A673 (cell line): ENCODE data around the gene ESR2. TPM values are rescaled to one million over a fixed set of nuclear protein-coding genes. Genes with fewer than 3 reads are reported as not detected.

Source experiments
- BruUV-seq: library from RNA; stranded (reverse); fragments of 400-500 nt; replicated peaks from 2 replicates; lab custom pipeline; 2021; lab: Mats Ljungman, UMichigan
- CTCF ChIA-PET: fragments of 300-600 bp; sonication (Branson Sonifier 250); formaldehyde crosslinking; loops from one replicate; lab custom pipeline; 2022; ENCODE audit warnings: antibody characterized with exemption; lab: Charles Lee
- POLR2A ChIA-PET: fragments of 300-600 bp; sonication (Branson Sonifier 250); formaldehyde crosslinking; loops from one replicate; lab custom pipeline; 2022; ENCODE audit warnings: antibody characterized with exemption; ENCODE audit not compliant: low non-redundant PET; lab: Charles Lee
- DNase-seq: peaks from one replicate; pipeline ENCODE4 v3.0.0-alpha.2; 2015; ENCODE audit warnings: low spot score
- H3K27ac ChIP-seq: fragments of 200-600 bp; sonication (generic); 2 replicates; pipeline ENCODE4 v1.5.1; 2016; ENCODE audit warnings: mixed run types, low read depth, mild to moderate bottlenecking, mixed read lengths, antibody characterized with exemption, low read length; ENCODE audit not compliant: poor library complexity, severe bottlenecking
- H3K27me3 ChIP-seq: fragments of 200-600 bp; sonication (generic); replicated peaks from 2 replicates; pipeline ENCODE4 v1.6.1; 2017; ENCODE audit warnings: mixed run types, low read depth, mild to moderate bottlenecking, mixed read lengths, antibody characterized with exemption, low read length; ENCODE audit not compliant: insufficient read depth, poor library complexity
- H3K36me3 ChIP-seq: fragments of 200-600 bp; sonication (generic); 2 replicates; pipeline ENCODE4 v1.6.1; 2016; ENCODE audit warnings: mixed run types, mild to moderate bottlenecking, mixed read lengths, antibody characterized with exemption, low read length; ENCODE audit not compliant: insufficient read depth, poor library complexity, severe bottlenecking
- H3K4me1 ChIP-seq: fragments of 200-600 bp; sonication (generic); 2 replicates; pipeline ENCODE4 v1.6.1; 2017; ENCODE audit warnings: mixed run types, mild to moderate bottlenecking, mixed read lengths, antibody characterized with exemption, low read length; ENCODE audit not compliant: insufficient read depth, poor library complexity, severe bottlenecking
- H3K4me3 ChIP-seq: fragments of 200-600 bp; sonication (generic); 2 replicates; pipeline ENCODE4 v1.5.1; 2016; ENCODE audit warnings: low read depth, mixed run types, mild to moderate bottlenecking, mixed read lengths, low read length; ENCODE audit not compliant: poor library complexity, severe bottlenecking
- H3K9me3 ChIP-seq: fragments of 200-600 bp; sonication (generic); 2 replicates; pipeline ENCODE4 v1.6.1; 2016; ENCODE audit warnings: mixed run types, low read depth, mild to moderate bottlenecking, mixed read lengths, antibody characterized with exemption, low read length; ENCODE audit not compliant: poor library complexity, severe bottlenecking
- CTCF ChIP-seq: fragments of 300-800, 200-600 bp; sonication (generic); conservative IDR thresholded peaks from 2 replicates; pipeline ENCODE4 v1.5.1; 2017; ENCODE audit warnings: low read depth, mild to moderate bottlenecking, antibody characterized with exemption, low read length, moderate library complexity, mixed read lengths
- EZH2 ChIP-seq: fragments of 200-600 bp; sonication (generic); IDR thresholded peaks from 2 replicates; pipeline ENCODE4 v1.6.1; 2017; ENCODE audit warnings: borderline replicate concordance, low read depth, mild to moderate bottlenecking, mixed read lengths, antibody characterized with exemption, low read length; ENCODE audit not compliant: poor library complexity, severe bottlenecking
- intact Hi-C: fragments of 100-400 bp; cut with micrococcal nuclease; formaldehyde crosslinking; loops from one replicate; pipeline ENCODE4 v1.10.0; 2022; ENCODE audit not compliant: unreplicated experiment
- total RNA-seq: library from RNA; stranded (reverse); gene quantifications from 2 replicates; pipeline ENCODE4 v1.2.3, GENCODE V29; 2021

ESR2 gene
- total RNA-seq, 1 experiment from 2014 or later: 0.71 TPM

DNA sequence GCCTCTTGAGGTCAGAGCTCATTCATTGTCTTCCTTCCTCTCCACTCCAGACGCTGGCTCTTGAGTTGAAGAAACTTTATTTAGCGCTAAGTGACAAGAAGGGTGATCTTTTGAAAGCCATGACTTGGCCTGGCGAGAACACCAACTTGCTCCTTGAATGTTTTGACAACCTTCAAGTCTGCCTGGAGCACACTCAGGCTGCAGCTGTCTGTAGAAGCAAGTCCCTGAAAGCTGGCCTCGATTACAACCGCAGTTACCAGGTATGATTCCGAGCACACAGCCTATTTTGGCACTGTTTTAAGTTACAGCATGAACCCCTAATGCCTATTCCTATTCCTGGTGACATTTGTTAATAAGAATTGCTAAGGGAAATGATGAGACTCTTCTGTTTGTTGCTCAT, 167.6 kb downstream of the ESR2 start:
- POLR2A ChIA-PET: no interaction called here
- DNase-seq: no peak
- no peaks in the 10 kb centered on the region for H3K9me3 ChIP-seq
- no TSS peak for BruUV-seq
- H3K36me3 ChIP-seq: peaks cover 24% of the 10 kb centered on the region
- no peak overlapping the region for H3K4me3 ChIP-seq
- no peak overlapping the region for H3K27ac ChIP-seq
- TF ChIP-seq CTCF: no peak
- TF ChIP-seq EZH2: no peak
- CTCF ChIA-PET: no interaction called here
- no peaks in the 10 kb centered on the region for H3K4me1 ChIP-seq
- intact Hi-C loops: no loop called here
- H3K27me3 ChIP-seq: no peaks in the 10 kb centered on the region

- Histone ChIP-seq H3K4me3 (no peak overlapping the region), H3K36me3 (peaks cover 20% of the 10 kb centered on the region), H3K4me1 (no peaks in the 10 kb centered on the region), H3K27me3 (no peaks in the 10 kb centered on the region), H3K27ac (no peak overlapping the region), H3K9me3 (no peaks in the 10 kb centered on the region)
- ChIA-PET POLR2A (no interaction called here), CTCF (no interaction called here)
- no peak for TF ChIP-seq CTCF
- no peak for TF ChIP-seq EZH2
- DNase-seq: no peak
- BruUV-seq: no TSS peak
- intact Hi-C loops: no loop called here
Measured at GRCh38 chr14:64125270-64125669, 168.9 kb downstream of the ESR2 start.

DNA sequence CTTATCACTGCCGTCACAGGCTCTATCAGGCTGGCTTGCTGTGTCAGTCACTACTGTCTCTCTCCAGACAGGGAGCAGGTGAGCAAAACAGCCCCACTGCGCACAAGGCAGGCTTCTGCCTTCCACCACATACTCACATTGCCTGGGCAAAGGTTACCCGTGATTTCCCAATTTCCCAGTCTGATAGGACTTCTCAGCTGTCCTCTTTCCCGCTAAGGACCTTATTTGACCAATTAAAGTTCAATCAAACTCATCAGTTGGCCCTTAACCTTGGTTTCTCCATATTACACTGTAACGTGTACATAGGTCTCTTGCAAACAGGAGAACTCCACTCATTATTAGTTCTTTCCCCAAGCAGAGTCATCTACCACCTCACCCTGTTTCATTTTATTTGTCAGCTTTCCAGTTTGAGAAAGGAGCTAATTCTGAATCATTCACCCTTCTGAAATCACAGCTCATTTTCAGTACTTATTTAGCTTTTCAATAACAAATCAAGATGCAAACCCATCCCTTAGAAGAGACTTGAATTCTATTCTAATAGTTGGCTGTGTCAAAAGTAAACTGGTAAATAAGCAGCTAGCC, 170.8 kb downstream of the ESR2 start:
- H3K27ac ChIP-seq: no peak overlapping the region

More for the DNA sequence above, 170.8 kb downstream of the ESR2 start:
- Histone ChIP-seq H3K4me3 (no peak overlapping the region), H3K4me1 (no peaks in the 10 kb centered on the region), H3K9me3 (no peaks in the 10 kb centered on the region), H3K36me3 (peaks cover 13% of the 10 kb centered on the region), H3K27me3 (no peaks in the 10 kb centered on the region)
- BruUV-seq: no TSS peak
- no peak for DNase-seq
- TF ChIP-seq CTCF (no peak), EZH2 (no peak)
- ChIA-PET POLR2A (no interaction called here), CTCF (no interaction called here)
- intact Hi-C loops: no loop called here
